K562 treated with DMSO at 1 percent for 24 hours (cell line): ENCODE data around the gene AP1M1. TPM values are rescaled to one million over a fixed set of nuclear protein-coding genes. Genes with fewer than 3 reads are reported as not detected.

Experiments used
- total RNA-seq: library from RNA; unstranded; fragments of 300-600 nt; gene quantifications from 2 replicates; pipeline ENCODE4 v1.2.3, GENCODE V29; 2022; ENCODE audit warnings: low read depth; ENCODE audit not compliant: insufficient read depth

AP1M1 gene
- total RNA-seq = 126 and 127 TPM in 2 replicates

DNA sequence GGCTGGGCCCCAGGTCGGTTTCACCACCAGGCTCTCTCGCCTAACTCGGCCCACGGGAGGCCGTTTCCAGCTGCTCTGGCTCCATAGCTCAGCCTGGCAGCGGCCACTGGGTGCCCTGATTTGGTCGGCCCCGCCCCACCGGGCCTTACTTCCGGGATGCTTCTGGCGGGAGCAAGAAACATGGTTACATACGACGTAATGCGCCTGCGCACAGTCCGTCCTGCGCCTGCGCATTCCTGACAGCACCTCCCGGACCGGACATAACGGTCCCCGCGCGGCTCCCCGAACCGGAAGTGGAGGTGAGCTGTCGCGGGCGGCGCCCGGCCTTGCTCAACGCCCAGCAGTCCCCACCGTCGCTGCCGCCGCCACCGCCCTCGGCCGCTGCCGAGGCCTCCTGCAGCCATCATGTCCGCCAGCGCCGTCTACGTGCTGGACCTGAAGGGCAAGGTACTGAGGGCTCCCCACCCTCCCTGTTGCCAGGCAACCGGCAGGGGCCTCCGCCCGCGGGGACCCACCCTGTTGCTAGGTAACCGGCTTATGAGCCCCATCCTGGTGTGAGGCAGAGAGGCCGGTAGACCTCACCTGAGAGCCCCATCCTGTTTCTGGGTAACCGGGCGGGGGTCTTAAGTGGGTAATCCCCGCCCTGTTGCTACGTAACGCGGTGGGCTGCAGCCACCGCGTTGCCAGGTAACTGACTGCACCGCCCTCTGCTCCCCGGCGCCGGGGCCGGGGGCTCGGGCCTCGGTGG lies at the start of gene AP1M1:
AP1M1 (plus strand) TSS at position 290 of the 748 bp plus-strand sequence; CDS start at position 406, 116 bp downstream.

GRCh38 chr19:16185123-16185767 lies 12.5 kb upstream of the AP1M1 start, which contains the start of gene FAM32A:
FAM32A (plus strand) TSS chr19:16185410; CDS start chr19:16185443, 33 bp downstream.

Other genes with a start within 250 kb of the AP1M1 start
- gene OR10H4, start 248.9 kb upstream of the AP1M1 start, total RNA-seq = not detected in 2 replicates
- gene TPM4, start 121.4 kb upstream of the AP1M1 start, total RNA-seq = 101 and 107 TPM in 2 replicates
- 30.6 and 33.1 TPM in 2 replicates for gene RAB8A, start 86.0 kb upstream of the AP1M1 start, total RNA-seq
- gene HSH2D, start 54.2 kb upstream of the AP1M1 start, total RNA-seq = 0.44 and 0.54 TPM in 2 replicates
- gene CIB3, start 24.4 kb upstream of the AP1M1 start, total RNA-seq = not detected in 2 replicates
- gene FAM32A, start 12.5 kb upstream of the AP1M1 start, total RNA-seq = 79.3 and 86.5 TPM in 2 replicates
- 4.8 and 5.6 TPM in 2 replicates for gene KLF2, start 126.9 kb downstream of the AP1M1 start, total RNA-seq